Panc1 (cell line): ENCODE measurements around the gene RPL37A. TPM values are rescaled to one million over a fixed set of nuclear protein-coding genes. Genes with fewer than 3 reads are reported as not detected.

Experiments
- ATAC-seq: fragments of 200-7000 bp; cut with Tn5 transposase; 2 replicates; pipeline ENCODE4 v1.9.1; 2020; ENCODE audit warnings: mild to moderate bottlenecking, moderate library complexity
- BruUV-seq: library from RNA; stranded (reverse); fragments of 400-500 nt; replicated peaks from 2 replicates; lab custom pipeline; 2021; lab: Mats Ljungman, UMichigan
- CTCF ChIA-PET: fragments of 300-600 bp; sonication (Branson Sonifier 250); formaldehyde crosslinking; loops from one replicate; lab custom pipeline; 2022; ENCODE audit warnings: antibody characterized with exemption; lab: Charles Lee
- POLR2A ChIA-PET: fragments of 300-600 bp; sonication (Branson Sonifier 250); formaldehyde crosslinking; loops from one replicate; lab custom pipeline; 2022; ENCODE audit warnings: antibody characterized with exemption; lab: Charles Lee
- DNase-seq: peaks from one replicate; pipeline ENCODE4 v3.0.0-alpha.2; 2010; ENCODE audit warnings: low read depth, low spot score
- H3K27ac ChIP-seq: 2 replicates; pipeline ENCODE4 v1.5.1; 2011; ENCODE audit warnings: mild to moderate bottlenecking, low read length, inconsistent platforms
- H3K27me3 ChIP-seq: fragments of 200-500 bp; sonication (Bioruptor generic); 2 replicates; pipeline ENCODE4 v1.6.0; 2014; ENCODE audit warnings: low read length, inconsistent platforms; ENCODE audit not compliant: control insufficient read depth, insufficient read depth
- H3K36me3 ChIP-seq: fragments of 200-500 bp; sonication (Bioruptor generic); 2 replicates; pipeline ENCODE4 v1.5.1; 2014; ENCODE audit warnings: inconsistent platforms, mild to moderate bottlenecking, low read length, moderate library complexity; ENCODE audit not compliant: control insufficient read depth, insufficient read depth
- H3K4me1 ChIP-seq: 2 replicates; pipeline ENCODE4 v1.5.1; 2011; ENCODE audit warnings: inconsistent platforms, mild to moderate bottlenecking, low read length, moderate library complexity; ENCODE audit not compliant: control insufficient read depth, insufficient read depth
- H3K4me3 ChIP-seq, 2 experiments: 2 replicates each; pipeline ENCODE4 v1.5.1; 2011 to 2012; ENCODE audit warnings: low read depth in 2 of 2, low read length in 2 of 2, mild to moderate bottlenecking in 2 of 2, inconsistent platforms in 1 of 2, moderate library complexity in 1 of 2
- H3K9me3 ChIP-seq: fragments of 200-500 bp; sonication (Bioruptor generic); 2 replicates; pipeline ENCODE4 v1.5.1; 2014; ENCODE audit warnings: low read depth, mild to moderate bottlenecking, inconsistent platforms, low read length, moderate library complexity; ENCODE audit not compliant: control insufficient read depth, insufficient read depth
- POLR2AphosphoS5 ChIP-seq: IDR thresholded peaks from 2 replicates; pipeline ENCODE4 v1.6.1; 2012; ENCODE audit warnings: mild to moderate bottlenecking, low read depth, low read length, moderate library complexity
- SIN3A ChIP-seq: IDR thresholded peaks from 2 replicates; pipeline ENCODE4 v1.6.1; 2012; ENCODE audit warnings: low read depth, mild to moderate bottlenecking, low read length, moderate library complexity, borderline replicate concordance; ENCODE audit not compliant: insufficient read depth
- TCF7L2 ChIP-seq: IDR thresholded peaks from 2 replicates; pipeline ENCODE4 v1.6.1; 2011; ENCODE audit warnings: mild to moderate bottlenecking, low read depth, low read length, inconsistent platforms
- in situ Hi-C: cut with HindIII; loops from 2 replicates; pipeline ENCODE4 v1.10.0; 2016; ENCODE audit warnings: low sequenced_read_pairs, low pct_unique_long_range_greater_than_20kb
- intact Hi-C: fragments of 100-400 bp; cut with micrococcal nuclease; formaldehyde crosslinking; loops from one replicate; pipeline ENCODE4 v1.10.0; 2022; ENCODE audit not compliant: unreplicated experiment
- total RNA-seq: library from RNA; stranded (reverse); gene quantifications from one replicate; pipeline ENCODE4 v1.2.1, GENCODE V29; 2021; ENCODE audit not compliant: unreplicated experiment
- TF ChIP-seq, protein P1 (sequence below): fragments of 450-650 bp; IDR thresholded peaks from 2 replicates; pipeline ENCODE4 v1.5.1; 2017; ENCODE audit warnings: mild to moderate bottlenecking
- TF ChIP-seq, protein P2 (sequence below), 2 experiments: IDR thresholded peaks; 2 replicates each; pipeline ENCODE4 v1.6.1; 2011 to 2012; ENCODE audit warnings: low read depth in 2 of 2, control low read depth in 1 of 2, low read length in 1 of 2, mild to moderate bottlenecking in 1 of 2, moderate library complexity in 1 of 2; ENCODE audit not compliant: insufficient read depth in 1 of 2

RPL37A gene
- total RNA-seq, 1 experiment from 2014 or later: 1,826 TPM

- Histone ChIP-seq H3K4me1 (no peaks in the 10 kb centered on the region), H3K36me3 (no peaks in the 10 kb centered on the region), H3K9me3 (no peaks in the 10 kb centered on the region), H3K27me3 (no peaks in the 10 kb centered on the region), H3K27ac (no peak overlapping the region), H3K4me3 (no peak overlapping the region)
- BruUV-seq: no TSS peak
- ChIA-PET CTCF (no interaction called here), POLR2A (no interaction called here)
- TF ChIP-seq, protein P1, sequence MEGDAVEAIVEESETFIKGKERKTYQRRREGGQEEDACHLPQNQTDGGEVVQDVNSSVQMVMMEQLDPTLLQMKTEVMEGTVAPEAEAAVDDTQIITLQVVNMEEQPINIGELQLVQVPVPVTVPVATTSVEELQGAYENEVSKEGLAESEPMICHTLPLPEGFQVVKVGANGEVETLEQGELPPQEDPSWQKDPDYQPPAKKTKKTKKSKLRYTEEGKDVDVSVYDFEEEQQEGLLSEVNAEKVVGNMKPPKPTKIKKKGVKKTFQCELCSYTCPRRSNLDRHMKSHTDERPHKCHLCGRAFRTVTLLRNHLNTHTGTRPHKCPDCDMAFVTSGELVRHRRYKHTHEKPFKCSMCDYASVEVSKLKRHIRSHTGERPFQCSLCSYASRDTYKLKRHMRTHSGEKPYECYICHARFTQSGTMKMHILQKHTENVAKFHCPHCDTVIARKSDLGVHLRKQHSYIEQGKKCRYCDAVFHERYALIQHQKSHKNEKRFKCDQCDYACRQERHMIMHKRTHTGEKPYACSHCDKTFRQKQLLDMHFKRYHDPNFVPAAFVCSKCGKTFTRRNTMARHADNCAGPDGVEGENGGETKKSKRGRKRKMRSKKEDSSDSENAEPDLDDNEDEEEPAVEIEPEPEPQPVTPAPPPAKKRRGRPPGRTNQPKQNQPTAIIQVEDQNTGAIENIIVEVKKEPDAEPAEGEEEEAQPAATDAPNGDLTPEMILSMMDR: no peak
- TF ChIP-seq TCF7L2 (no peak), POLR2AphosphoS5 (no peak), SIN3A (no peak)
- TF ChIP-seq, protein P2, sequence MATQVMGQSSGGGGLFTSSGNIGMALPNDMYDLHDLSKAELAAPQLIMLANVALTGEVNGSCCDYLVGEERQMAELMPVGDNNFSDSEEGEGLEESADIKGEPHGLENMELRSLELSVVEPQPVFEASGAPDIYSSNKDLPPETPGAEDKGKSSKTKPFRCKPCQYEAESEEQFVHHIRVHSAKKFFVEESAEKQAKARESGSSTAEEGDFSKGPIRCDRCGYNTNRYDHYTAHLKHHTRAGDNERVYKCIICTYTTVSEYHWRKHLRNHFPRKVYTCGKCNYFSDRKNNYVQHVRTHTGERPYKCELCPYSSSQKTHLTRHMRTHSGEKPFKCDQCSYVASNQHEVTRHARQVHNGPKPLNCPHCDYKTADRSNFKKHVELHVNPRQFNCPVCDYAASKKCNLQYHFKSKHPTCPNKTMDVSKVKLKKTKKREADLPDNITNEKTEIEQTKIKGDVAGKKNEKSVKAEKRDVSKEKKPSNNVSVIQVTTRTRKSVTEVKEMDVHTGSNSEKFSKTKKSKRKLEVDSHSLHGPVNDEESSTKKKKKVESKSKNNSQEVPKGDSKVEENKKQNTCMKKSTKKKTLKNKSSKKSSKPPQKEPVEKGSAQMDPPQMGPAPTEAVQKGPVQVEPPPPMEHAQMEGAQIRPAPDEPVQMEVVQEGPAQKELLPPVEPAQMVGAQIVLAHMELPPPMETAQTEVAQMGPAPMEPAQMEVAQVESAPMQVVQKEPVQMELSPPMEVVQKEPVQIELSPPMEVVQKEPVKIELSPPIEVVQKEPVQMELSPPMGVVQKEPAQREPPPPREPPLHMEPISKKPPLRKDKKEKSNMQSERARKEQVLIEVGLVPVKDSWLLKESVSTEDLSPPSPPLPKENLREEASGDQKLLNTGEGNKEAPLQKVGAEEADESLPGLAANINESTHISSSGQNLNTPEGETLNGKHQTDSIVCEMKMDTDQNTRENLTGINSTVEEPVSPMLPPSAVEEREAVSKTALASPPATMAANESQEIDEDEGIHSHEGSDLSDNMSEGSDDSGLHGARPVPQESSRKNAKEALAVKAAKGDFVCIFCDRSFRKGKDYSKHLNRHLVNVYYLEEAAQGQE (IDR thresholded peaks at IDR 0.05; ENCODE audit: insufficient read depth in 1 of 2, low read depth in 2 of 2, low read length in 1 of 2): no peak
- in situ Hi-C loops: no loop called here
- intact Hi-C loops: no loop called here
- DNase-seq (no peak), ATAC-seq (no peak)
These were observed 28.3 kb downstream of the RPL37A start for GRCh38 chr2:216526939-216527338.

GRCh38 chr2:216527600-216527999 lies 29.0 kb downstream of the RPL37A start:
- DNase-seq: no peak
- H3K9me3 ChIP-seq: no peaks in the 10 kb centered on the region
- ChIA-PET CTCF (no interaction called here), POLR2A (no interaction called here)
- no peaks in the 10 kb centered on the region for H3K36me3 ChIP-seq
- TF ChIP-seq, protein P1: no peak
- TF ChIP-seq TCF7L2 (no peak), POLR2AphosphoS5 (no peak), SIN3A (no peak)
- TF ChIP-seq, protein P2 (IDR thresholded peaks at IDR 0.05; ENCODE audit: insufficient read depth in 1 of 2, low read depth in 2 of 2, low read length in 1 of 2): no peak
- H3K27ac ChIP-seq: no peak overlapping the region
- no peaks in the 10 kb centered on the region for H3K4me1 ChIP-seq
- BruUV-seq: no TSS peak
- in situ Hi-C loops: no loop called here
- no peak for ATAC-seq
- no peaks in the 10 kb centered on the region for H3K27me3 ChIP-seq
- H3K4me3 ChIP-seq: no peak overlapping the region
- intact Hi-C loops: no loop called here
